Suprapubic skin (tissue), 4 donors: ENCODE results near the gene TRIM60. TPM values are rescaled to one million over a fixed set of nuclear protein-coding genes. Genes with fewer than 3 reads are reported as not detected.
"Not testable (repeated sequence)": the region's sequence is repeated elsewhere in the genome, so short reads cannot be mapped to it uniquely, and the experiment has no call there.

Experiments used
- DNase-seq, 2 donors: peaks; one replicate each; pipeline ENCODE4 v3.0.0-alpha.2; 2019; ENCODE audit warnings: low spot score in 2 of 2
- H3K27ac ChIP-seq: fragments of 200-600 bp; sonication (generic); one replicate; pipeline ENCODE4 v1.5.1; 2019
- H3K27me3 ChIP-seq: fragments of 200-600 bp; sonication (generic); one replicate; pipeline ENCODE4 v1.5.1; 2019
- H3K36me3 ChIP-seq: fragments of 200-600 bp; sonication (generic); one replicate; pipeline ENCODE4 v1.5.1; 2019
- H3K4me1 ChIP-seq: fragments of 200-600 bp; sonication (generic); one replicate; pipeline ENCODE4 v1.5.1; 2019
- H3K4me3 ChIP-seq: fragments of 200-600 bp; sonication (generic); one replicate; pipeline ENCODE4 v1.5.1; 2019; ENCODE audit warnings: mild to moderate bottlenecking
- H3K9me3 ChIP-seq: fragments of 200-600 bp; sonication (generic); one replicate; pipeline ENCODE4 v1.5.1; 2019
- CTCF ChIP-seq, 2 donors: fragments of 200-600 bp in 1 of 2; fragments of 450-650 bp in 1 of 2; sonication (generic) in 1 of 2; IDR thresholded peaks; one replicate each; pipeline ENCODE4 v1.5.1; 2016 to 2019; ENCODE audit warnings: antibody characterized with exemption in 2 of 2, mild to moderate bottlenecking in 1 of 2, moderate library complexity in 1 of 2
- EP300 ChIP-seq: sonication (generic); formaldehyde crosslinking; IDR thresholded peaks from one replicate; pipeline ENCODE4 v1.6.1; 2017; ENCODE audit warnings: antibody characterized with exemption
- POLR2A ChIP-seq, 2 donors: fragments of 450-650 bp; IDR thresholded peaks; one replicate each; pipeline ENCODE4 v1.6.1; 2017; ENCODE audit warnings: antibody characterized with exemption in 2 of 2, mild to moderate bottlenecking in 2 of 2, moderate library complexity in 2 of 2
- POLR2AphosphoS5 ChIP-seq, 3 donors: sonication (generic); formaldehyde crosslinking; IDR thresholded peaks; one replicate each; pipeline ENCODE4 v1.6.1; 2017; ENCODE audit warnings: antibody characterized with exemption in 3 of 3
- WGBS: methylation state at CpG from one replicate; pipeline ENCODE4 v1.1.5; 2018; 5-methylcytosine and 5-hydroxymethylcytosine counted together
- total RNA-seq, 4 donors: library from RNA; depleted of rRNA; stranded (reverse); fragments of >200 nt; gene quantifications; one replicate each; pipeline ENCODE4 v1.1.0, GENCODE V29; 2016

Gene TRIM60
- total RNA-seq, 4 donors from 2014 or later, result not detected

DNA sequence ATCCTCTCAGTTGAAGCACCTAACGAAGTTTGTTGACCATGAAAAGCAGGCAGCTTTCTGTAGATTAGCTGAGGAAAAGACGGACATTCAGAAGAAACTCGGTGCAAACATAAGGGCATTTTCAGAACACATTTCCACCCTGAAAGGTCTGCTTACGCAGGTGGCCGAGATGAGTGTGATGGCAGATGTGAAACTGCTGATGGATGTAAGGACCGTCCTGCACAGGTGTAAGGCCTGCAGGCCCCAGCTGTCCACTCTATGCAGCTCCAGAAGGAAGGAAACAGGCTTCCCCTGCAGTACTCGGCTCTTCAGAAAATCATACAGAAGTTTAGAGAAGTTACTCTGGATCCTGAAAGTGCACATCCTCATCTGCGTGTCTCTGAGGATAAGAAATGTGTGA lies 20.8 kb upstream of the TRIM60 start:
- no peaks in the 10 kb centered on the region for H3K36me3 ChIP-seq
- no peaks in the 10 kb centered on the region for H3K9me3 ChIP-seq
- no peak overlapping the region for H3K4me3 ChIP-seq
- H3K27ac ChIP-seq, result no peak overlapping the region
- DNase-seq, result no peak
- H3K27me3 ChIP-seq, result no peaks in the 10 kb centered on the region
- no peaks in the 10 kb centered on the region for H3K4me1 ChIP-seq
- TF ChIP-seq POLR2A (IDR thresholded peaks at IDR 0.05), result no peak
- no peak for TF ChIP-seq EP300
- TF ChIP-seq POLR2AphosphoS5 (IDR thresholded peaks at IDR 0.05), result no peak
- TF ChIP-seq CTCF (IDR thresholded peaks at IDR 0.05), result no peak
- 75% methylated on average over 8 of the region's 8 CpGs for WGBS

DNA sequence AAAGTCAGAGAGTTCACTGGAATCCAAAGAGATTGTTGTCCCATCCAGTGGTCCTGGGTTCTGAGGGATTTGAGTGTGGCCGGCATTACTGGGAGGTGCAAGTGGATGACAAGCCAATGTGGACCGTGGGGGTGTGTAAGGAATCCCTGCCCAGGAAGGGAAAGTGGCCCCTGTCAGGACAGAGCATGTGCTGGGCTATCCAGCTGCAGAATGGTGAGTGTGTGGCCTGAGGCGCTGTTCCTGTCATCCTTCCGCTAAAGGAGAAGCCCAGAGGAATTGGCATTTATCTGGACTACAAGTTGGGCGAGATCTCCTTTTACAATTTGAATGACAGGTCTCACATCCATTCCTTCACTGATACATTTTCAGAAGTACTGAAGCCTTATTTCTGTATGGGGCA lies 20.4 kb upstream of the TRIM60 start:
- no peak for TF ChIP-seq CTCF (IDR thresholded peaks at IDR 0.05)
- TF ChIP-seq POLR2A (IDR thresholded peaks at IDR 0.05), result no peak
- TF ChIP-seq POLR2AphosphoS5 (IDR thresholded peaks at IDR 0.05), result no peak
- TF ChIP-seq EP300, result no peak
- H3K27me3 ChIP-seq, result no peaks in the 10 kb centered on the region
- no peaks in the 10 kb centered on the region for H3K4me1 ChIP-seq
- DNase-seq, result no peak
- no peaks in the 10 kb centered on the region for H3K36me3 ChIP-seq
- 72% methylated on average over 5 of the region's 5 CpGs for WGBS
- no peak overlapping the region for H3K27ac ChIP-seq
- no peaks in the 10 kb centered on the region for H3K9me3 ChIP-seq
- H3K4me3 ChIP-seq, result no peak overlapping the region

GRCh38 chr4:165013691-165014090 lies 18.1 kb upstream of the TRIM60 start:
- H3K27me3 ChIP-seq, result no peaks in the 10 kb centered on the region
- no peak overlapping the region for H3K4me3 ChIP-seq
- TF ChIP-seq POLR2A (IDR thresholded peaks at IDR 0.05) (no peak), CTCF (IDR thresholded peaks at IDR 0.05) (no peak), POLR2AphosphoS5 (IDR thresholded peaks at IDR 0.05) (no peak), EP300 (no peak)
- no peak overlapping the region for H3K27ac ChIP-seq
- no peaks in the 10 kb centered on the region for H3K9me3 ChIP-seq
- no peak for DNase-seq
- no peaks in the 10 kb centered on the region for H3K36me3 ChIP-seq
- H3K4me1 ChIP-seq, result no peaks in the 10 kb centered on the region

DNA sequence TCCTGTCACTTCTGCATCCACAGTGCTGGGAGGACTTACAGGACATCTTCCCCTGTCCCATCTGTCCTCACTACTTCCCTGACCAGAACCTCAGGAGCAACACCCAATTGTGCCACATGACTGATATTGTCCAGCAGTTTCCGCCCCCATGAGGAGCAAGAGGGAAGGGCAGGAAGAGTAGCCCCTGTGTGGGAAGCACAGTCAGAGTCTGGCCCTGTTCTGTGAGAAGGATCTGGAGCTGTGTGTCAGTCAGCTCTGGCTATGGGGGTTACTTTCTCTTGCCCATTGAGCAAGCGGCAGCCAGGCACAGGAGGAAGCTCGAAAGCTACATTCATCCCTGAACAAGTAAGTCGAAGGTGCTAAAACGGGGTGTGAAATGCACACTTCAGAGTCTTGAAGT lies 14.8 kb upstream of the TRIM60 start:
- Histone ChIP-seq H3K4me3 (no peak overlapping the region), H3K27ac (no peak overlapping the region), H3K36me3 (no peaks in the 10 kb centered on the region), H3K27me3 (no peaks in the 10 kb centered on the region), H3K9me3 (no peaks in the 10 kb centered on the region), H3K4me1 (no peaks in the 10 kb centered on the region)
- no peak for DNase-seq
- TF ChIP-seq POLR2AphosphoS5 (IDR thresholded peaks at IDR 0.05), result no peak
- no peak for TF ChIP-seq POLR2A (IDR thresholded peaks at IDR 0.05)
- TF ChIP-seq EP300, result no peak
- TF ChIP-seq CTCF (IDR thresholded peaks at IDR 0.05), result no peak
- 73% methylated on average over 5 of the region's 5 CpGs for whole genome bisulfite sequencing

DNA sequence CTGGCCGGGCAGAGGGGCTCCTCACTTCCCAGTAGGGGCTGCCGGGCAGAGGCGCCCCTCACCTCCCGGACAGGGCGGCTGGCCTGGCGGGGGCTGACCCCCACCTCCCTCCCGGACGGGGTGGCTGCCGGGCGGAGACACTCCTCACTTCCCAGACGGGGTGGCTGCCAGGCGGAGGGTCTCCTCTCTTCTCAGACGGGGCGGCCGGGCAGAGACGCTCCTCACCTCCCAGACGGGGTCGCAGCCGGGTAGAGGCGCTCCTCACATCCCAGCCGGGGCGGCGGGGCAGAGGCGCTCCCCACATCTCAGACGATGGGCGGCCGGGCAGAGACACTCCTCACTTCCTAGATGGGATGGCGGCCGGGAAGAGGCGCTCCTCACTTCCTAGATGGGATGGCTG lies 11.8 kb upstream of the TRIM60 start:
- H3K4me1 ChIP-seq, H3K27ac ChIP-seq, H3K9me3 ChIP-seq, H3K4me3 ChIP-seq, H3K36me3 ChIP-seq, H3K27me3 ChIP-seq, DNase-seq: not testable (repeated sequence)
- 100% methylated on average over 6 of the region's 30 CpGs for WGBS

GRCh38 chr4:165025782-165026181 lies 6.0 kb upstream of the TRIM60 start:
- DNase-seq, H3K4me1 ChIP-seq, H3K27me3 ChIP-seq, H3K36me3 ChIP-seq, H3K9me3 ChIP-seq, H3K27ac ChIP-seq, H3K4me3 ChIP-seq: not testable (repeated sequence)
- 91% methylated on average over 8 of the region's 8 CpGs for WGBS
